Fibroblast of lung (primary cell): ENCODE results near the gene ANKRD27. TPM values are rescaled to one million over a fixed set of nuclear protein-coding genes. Genes with fewer than 3 reads are reported as not detected.

Experiments
- DNase-seq, 2 donors: peaks; one replicate each; pipeline versions ENCODE4 v3.0.0 to v3.0.0-alpha.2; 2010; ENCODE audit warnings: low read depth in 2 of 2
- H2AFZ ChIP-seq: 2 replicates; pipeline ENCODE4 v1.5.1; 2012; ENCODE audit warnings: low read length, control low read depth, inconsistent platforms
- H3K27ac ChIP-seq: 2 replicates; pipeline ENCODE4 v1.5.1; 2011; ENCODE audit warnings: low read length, control low read depth; ENCODE audit not compliant: insufficient read depth
- H3K27me3 ChIP-seq: 2 replicates; pipeline ENCODE4 v1.5.1; 2011; ENCODE audit warnings: mild to moderate bottlenecking, low read length; ENCODE audit not compliant: control insufficient read depth, insufficient read depth
- H3K36me3 ChIP-seq: 2 replicates; pipeline ENCODE4 v1.5.1; 2011; ENCODE audit warnings: low read length; ENCODE audit not compliant: control insufficient read depth, insufficient read depth
- H3K4me1 ChIP-seq: 2 replicates; pipeline ENCODE4 v1.5.1; 2011; ENCODE audit warnings: low read length; ENCODE audit not compliant: control insufficient read depth, insufficient read depth; ENCODE audit errors: extremely low read depth
- H3K4me2 ChIP-seq: 2 replicates; pipeline ENCODE4 v1.5.1; 2011; ENCODE audit warnings: low read length, control low read depth; ENCODE audit not compliant: insufficient read depth; ENCODE audit errors: extremely low read depth
- H3K4me3 ChIP-seq, 4 experiments: fragments of 200-600 bp in 1 of 4; sonication (generic) in 1 of 4; replicated peaks in 1 of 4; 2 replicates each; pipeline ENCODE4 v1.5.1; 2011 to 2016; ENCODE audit warnings: low read length in 4 of 4, low read depth in 3 of 4, mild to moderate bottlenecking in 3 of 4, control low read depth in 2 of 4, inconsistent platforms in 1 of 4, mixed read lengths in 1 of 4; ENCODE audit not compliant: insufficient read depth in 1 of 4; ENCODE audit errors: control extremely low read depth in 1 of 4
- H3K79me2 ChIP-seq: 2 replicates; pipeline ENCODE4 v1.5.1; 2012; ENCODE audit warnings: mild to moderate bottlenecking, low read length, inconsistent platforms; ENCODE audit not compliant: control insufficient read depth, insufficient read depth
- H3K9ac ChIP-seq: 2 replicates; pipeline ENCODE4 v1.5.1; 2011; ENCODE audit warnings: mild to moderate bottlenecking, low read length, control low read depth; ENCODE audit not compliant: insufficient read depth
- H3K9me3 ChIP-seq: 2 replicates; pipeline ENCODE4 v1.5.1; 2012; ENCODE audit warnings: low read depth, low read length; ENCODE audit not compliant: control insufficient read depth, insufficient read depth
- H4K20me1 ChIP-seq: 2 replicates; pipeline ENCODE4 v1.5.1; 2011; ENCODE audit warnings: low read length; ENCODE audit not compliant: control insufficient read depth, insufficient read depth; ENCODE audit errors: extremely low read depth
- EZH2 ChIP-seq: IDR thresholded peaks from 2 replicates; pipeline ENCODE4 v1.5.1; 2012; ENCODE audit warnings: low read length, control low read depth, mild to moderate bottlenecking; ENCODE audit errors: missing control alignments
- polyA plus RNA-seq, 2 donors: library from polyadenylated mRNA; depleted of rRNA in 1 of 2; stranded (reverse) in 1 of 2; unstranded in 1 of 2; fragments of >200 nt; gene quantifications; 2 replicates each; pipeline ENCODE4 v1.2.1, GENCODE V29; 2011 to 2012; ENCODE audit warnings: missing spikeins in 1 of 2
- total RNA-seq: library from RNA; depleted of rRNA; stranded (reverse); fragments of >200 nt; gene quantifications from 2 replicates; pipeline ENCODE4 v1.2.1, GENCODE V29; 2014
- TF ChIP-seq, protein P1 (sequence below), 2 donors: IDR thresholded peaks in 1 of 2; conservative IDR thresholded peaks in 1 of 2; 1 replicate in 1 of 2; 2 replicates in 1 of 2; pipeline ENCODE4 v1.5.1; 2011 to 2012; ENCODE audit warnings: low read length in 2 of 2, control low read depth in 1 of 2, inconsistent platforms in 1 of 2, low read depth in 1 of 2, mild to moderate bottlenecking in 1 of 2

The ANKRD27 gene
- total and polyA plus RNA-seq, 2 donors (not counting 1 experiment from before 2014, with no cell fraction given) = 29.7 to 38.3 TPM

DNA sequence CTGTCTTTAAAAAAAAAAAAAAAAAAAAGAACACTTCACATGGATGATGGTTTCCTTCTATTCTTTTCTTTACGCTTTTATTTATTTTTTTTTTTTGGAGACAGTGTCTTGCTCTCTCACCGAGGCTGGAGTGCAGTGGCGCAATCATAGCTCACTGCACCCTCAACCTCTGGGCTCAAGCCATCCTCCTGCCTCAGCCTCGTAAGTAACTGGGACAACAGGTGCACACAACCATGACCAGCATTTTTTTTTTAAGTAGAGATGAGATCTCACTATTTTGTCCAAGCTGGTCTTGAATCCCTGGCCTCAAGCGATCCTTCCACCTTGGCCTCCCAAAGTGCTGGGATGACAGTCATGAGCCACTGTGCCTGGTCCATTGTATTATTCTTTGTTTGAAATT, 24.3 kb downstream of the ANKRD27 start:
- Histone ChIP-seq H3K4me1 (no peaks in the 10 kb centered on the region), H3K27ac (no peak overlapping the region), H3K36me3 (peaks cover 6% of the 10 kb centered on the region), H3K4me3 (no peak overlapping the region), H3K79me2 (no peaks in the 10 kb centered on the region), H3K9me3 (no peaks in the 10 kb centered on the region), H3K4me2 (no peak overlapping the region), H2AFZ (no peak overlapping the region), H3K9ac (no peak overlapping the region), H3K27me3 (no peaks in the 10 kb centered on the region), H4K20me1 (no peaks in the 10 kb centered on the region)
- DNase-seq = no peak
- no peak for TF ChIP-seq EZH2

DNA sequence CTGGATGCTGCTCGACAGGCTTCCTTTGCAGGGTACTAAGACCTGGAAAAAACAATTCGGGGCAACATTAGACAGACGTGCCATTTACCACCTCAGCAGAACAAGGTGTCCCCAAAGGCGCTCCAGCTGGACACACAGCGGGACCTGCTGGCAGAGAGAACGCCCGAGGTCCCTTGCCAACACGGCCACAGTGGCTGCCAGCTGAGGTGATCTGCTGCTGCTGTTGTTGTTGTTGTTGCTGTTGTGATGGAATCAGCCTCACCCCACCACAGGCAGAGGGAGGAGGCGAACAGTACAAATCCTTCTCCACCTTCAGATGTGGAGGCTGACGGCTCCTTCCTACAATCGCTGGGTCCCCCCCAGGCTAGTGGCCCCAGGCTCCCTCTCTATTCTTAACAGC, 25.2 kb downstream of the ANKRD27 start:
- no peak for DNase-seq

DNA sequence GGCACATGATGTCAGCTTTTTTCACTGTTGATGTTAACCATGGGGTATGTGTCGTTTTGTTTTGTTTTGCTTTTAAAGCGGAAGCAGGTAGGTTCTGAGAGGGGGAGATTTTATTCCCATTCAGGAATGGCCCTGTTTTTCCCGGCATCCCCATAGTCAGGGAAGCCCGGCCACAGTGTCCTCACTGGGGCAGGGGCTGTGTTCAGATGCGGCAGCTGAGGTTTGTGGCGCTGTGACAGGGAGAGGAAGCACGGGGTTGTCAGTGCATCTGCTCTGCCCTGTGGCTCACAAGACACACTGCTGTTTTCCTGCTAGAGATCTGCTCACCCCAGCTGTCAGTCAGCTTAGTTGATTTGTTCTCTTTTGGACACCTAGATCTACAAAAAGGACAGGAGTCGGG, 27.6 kb downstream of the ANKRD27 start:
- H3K9me3 ChIP-seq = no peaks in the 10 kb centered on the region
- H3K9ac ChIP-seq = no peak overlapping the region
- H2AFZ ChIP-seq = no peak overlapping the region
- H3K36me3 ChIP-seq = peaks cover 10% of the 10 kb centered on the region
- H3K4me1 ChIP-seq = no peaks in the 10 kb centered on the region
- no peaks in the 10 kb centered on the region for H3K27me3 ChIP-seq
- no peak overlapping the region for H3K4me3 ChIP-seq
- TF ChIP-seq, protein P1, sequence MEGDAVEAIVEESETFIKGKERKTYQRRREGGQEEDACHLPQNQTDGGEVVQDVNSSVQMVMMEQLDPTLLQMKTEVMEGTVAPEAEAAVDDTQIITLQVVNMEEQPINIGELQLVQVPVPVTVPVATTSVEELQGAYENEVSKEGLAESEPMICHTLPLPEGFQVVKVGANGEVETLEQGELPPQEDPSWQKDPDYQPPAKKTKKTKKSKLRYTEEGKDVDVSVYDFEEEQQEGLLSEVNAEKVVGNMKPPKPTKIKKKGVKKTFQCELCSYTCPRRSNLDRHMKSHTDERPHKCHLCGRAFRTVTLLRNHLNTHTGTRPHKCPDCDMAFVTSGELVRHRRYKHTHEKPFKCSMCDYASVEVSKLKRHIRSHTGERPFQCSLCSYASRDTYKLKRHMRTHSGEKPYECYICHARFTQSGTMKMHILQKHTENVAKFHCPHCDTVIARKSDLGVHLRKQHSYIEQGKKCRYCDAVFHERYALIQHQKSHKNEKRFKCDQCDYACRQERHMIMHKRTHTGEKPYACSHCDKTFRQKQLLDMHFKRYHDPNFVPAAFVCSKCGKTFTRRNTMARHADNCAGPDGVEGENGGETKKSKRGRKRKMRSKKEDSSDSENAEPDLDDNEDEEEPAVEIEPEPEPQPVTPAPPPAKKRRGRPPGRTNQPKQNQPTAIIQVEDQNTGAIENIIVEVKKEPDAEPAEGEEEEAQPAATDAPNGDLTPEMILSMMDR (conservative IDR thresholded peaks at IDR 0.05 in 1 of 2, IDR thresholded peaks at IDR 0.05 in 1 of 2; ENCODE audit: low read depth in 1 of 2, low read length in 2 of 2) = no peak
- no peak for TF ChIP-seq EZH2
- no peak for DNase-seq
- H3K4me2 ChIP-seq = no peak overlapping the region
- no peaks in the 10 kb centered on the region for H4K20me1 ChIP-seq
- no peak overlapping the region for H3K27ac ChIP-seq
- H3K79me2 ChIP-seq = no peaks in the 10 kb centered on the region

More for the DNA sequence above, 25.2 kb downstream of the ANKRD27 start:
- Histone ChIP-seq H3K36me3 (peaks cover 4% of the 10 kb centered on the region), H3K9ac (no peak overlapping the region), H3K27me3 (no peaks in the 10 kb centered on the region), H3K9me3 (no peaks in the 10 kb centered on the region), H3K4me2 (no peak overlapping the region), H2AFZ (no peak overlapping the region), H3K79me2 (no peaks in the 10 kb centered on the region), H3K4me3 (no peak overlapping the region), H3K4me1 (no peaks in the 10 kb centered on the region), H4K20me1 (no peaks in the 10 kb centered on the region), H3K27ac (no peak overlapping the region)
- TF ChIP-seq, protein P1 (conservative IDR thresholded peaks at IDR 0.05 in 1 of 2, IDR thresholded peaks at IDR 0.05 in 1 of 2; ENCODE audit: low read depth in 1 of 2, low read length in 2 of 2) = no peak
- TF ChIP-seq EZH2 = no peak
